NCI-H1092 treated with DMSO at 0.1 percent for 48 hours (cell line): ENCODE measurements around the gene IGIP.

Experiments
- DNase-seq: peaks from one replicate; lab custom pipeline; 2025; lab: John Stamatoyannopoulos, UW

IGIP gene

DNA sequence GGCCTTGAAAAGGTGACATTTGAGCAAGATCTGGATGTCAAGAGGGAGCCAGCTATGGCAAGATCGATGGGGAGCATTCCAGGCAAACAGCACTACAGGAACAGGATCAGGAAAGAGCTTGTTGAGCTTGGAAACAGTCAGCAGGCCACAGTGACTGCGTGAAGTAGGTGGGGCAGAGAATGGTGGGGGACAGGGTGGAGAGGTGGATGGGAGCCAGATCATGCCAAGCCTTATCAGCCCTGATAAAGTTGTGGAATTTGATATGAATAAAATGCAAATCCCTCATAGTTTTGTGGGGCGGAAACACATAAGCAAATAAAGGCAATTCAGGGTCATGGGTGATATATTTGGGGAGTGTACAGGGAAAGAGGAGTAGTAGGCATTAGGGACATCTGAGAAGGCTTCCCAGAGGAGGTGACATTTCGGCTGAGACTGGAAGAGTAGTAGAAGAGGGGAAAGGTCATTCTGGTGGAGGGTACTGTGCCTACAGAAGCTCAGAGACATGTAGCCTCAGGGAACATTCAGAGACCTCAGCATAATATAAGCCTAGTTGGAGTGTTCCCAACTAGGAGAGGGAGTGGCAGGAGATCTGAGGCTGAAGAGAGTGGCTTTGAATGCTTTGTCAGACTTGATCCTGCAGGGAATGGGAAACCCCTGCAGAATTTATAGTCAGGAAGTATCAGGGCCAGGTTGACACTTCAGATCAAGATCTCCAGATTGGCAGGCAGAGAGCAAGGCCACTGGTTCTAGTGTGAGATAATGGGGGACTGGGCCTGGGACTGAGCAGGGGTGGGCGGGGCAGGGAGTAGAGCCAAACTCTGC, 39.6 kb downstream of the IGIP start:
- DNase-seq: no peak

DNA sequence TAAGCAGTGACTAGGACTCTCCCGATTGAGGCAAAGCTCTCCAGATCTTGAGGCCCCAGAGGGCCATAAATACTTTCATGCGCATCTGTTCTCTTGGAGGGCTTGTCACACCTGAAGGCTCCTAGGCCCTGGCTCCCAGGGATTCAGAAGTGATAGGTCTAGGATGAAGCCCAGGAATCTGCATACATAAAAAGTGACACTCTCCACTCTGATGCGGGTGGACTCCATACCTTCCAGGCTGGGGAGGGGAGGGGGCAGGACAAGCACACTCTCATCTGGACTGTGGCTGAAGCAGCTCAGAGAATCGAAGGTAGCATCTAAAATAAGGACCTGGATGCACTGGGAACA, 40.2 kb downstream of the IGIP start:
- no peak for DNase-seq

DNA sequence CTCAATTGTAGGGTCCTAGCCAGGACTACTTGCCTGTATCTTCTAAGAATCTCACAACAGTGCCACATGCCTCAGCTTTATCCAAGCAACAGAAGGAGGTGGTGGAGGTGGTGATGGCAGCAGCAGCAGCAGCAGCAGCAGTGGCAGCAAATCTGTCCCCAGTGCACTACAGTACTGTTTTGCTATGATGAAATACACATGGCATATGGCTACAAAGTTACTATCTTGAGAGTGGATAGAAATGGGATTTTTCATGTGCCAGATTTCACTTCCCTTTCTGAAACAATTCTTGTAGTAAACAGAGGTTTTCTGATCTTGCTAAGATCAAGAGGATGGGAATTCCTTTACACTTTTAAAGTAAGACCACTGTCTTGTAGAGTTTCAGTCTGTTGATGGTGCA, 41.2 kb downstream of the IGIP start:
- no peak for DNase-seq

DNA sequence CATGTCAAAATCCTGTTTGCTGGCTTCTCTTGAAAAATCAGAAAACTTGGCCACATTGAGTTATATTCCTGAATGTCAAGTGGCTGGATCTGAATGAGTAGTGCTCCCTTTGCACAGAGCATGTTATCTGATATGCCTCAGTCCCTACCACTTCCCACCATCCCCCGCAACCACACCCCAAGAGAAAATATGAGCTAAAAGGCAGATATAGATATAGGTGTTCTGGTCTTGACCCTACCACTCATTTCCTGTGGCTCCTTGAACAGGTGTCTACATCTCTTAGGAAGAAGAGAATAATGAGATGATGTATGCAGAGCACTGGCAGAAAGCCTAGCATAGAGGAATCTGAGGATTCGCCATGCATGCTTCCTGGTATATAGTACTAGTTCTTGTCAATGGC, 42.6 kb downstream of the IGIP start:
- no peak for DNase-seq

DNA sequence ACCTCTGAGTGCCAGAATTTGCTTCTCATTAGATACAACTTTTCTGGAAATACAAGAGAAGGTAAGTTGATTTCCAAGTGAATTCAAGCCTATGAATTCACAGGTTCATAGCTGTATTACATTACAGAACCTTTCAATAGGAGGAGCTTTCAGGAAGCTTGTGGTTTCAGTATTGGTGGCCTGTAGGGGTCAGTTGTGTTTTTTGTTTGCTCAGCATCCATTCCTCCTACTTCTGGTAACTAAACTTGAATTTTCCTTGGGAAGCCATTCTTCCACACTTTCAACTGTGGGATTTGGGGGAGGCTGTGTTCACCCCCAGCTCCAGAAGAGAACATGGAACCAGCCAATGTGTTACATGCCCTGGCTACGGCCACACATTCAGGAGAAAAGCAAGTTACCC, 43.7 kb downstream of the IGIP start:
- no peak for DNase-seq

DNA sequence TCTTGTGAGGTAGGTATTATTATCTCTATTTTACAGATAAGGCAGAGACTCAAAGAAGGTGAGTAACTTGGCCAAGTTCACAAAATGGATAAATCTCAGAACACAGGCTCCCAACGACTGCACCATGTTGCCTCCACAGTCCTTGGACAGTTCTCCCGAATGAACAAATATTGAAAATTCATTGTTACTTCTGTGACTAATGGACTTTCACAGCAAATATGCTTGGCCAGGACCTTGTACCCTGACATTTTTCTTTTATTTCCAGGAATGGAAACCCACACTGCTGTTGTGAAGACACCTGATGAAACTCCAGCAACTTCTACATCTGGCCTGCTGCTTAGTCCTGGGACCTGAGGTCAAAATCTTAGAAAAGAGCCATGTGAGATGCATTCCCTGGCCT, 46.7 kb downstream of the IGIP start:
- DNase-seq: no peak

DNA sequence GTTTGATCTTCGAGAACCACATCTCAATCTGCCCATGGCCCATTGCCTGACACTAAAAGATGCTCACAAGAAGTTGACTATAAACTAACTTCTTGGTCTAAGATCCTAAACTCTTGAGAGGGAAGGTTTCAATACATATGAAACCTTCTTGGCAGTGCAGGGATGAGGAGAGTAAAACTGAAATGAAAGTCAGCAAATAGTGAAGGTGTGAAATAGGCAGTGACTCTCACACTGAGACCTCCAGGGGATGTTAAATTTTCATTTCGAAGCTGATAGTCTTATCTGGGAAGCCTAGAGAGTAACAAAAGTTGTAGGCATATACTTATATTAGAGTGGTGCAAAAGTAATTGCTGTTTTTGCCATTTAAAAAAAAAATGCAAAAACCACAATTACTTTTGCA, 48.3 kb downstream of the IGIP start:
- no peak for DNase-seq

DNA sequence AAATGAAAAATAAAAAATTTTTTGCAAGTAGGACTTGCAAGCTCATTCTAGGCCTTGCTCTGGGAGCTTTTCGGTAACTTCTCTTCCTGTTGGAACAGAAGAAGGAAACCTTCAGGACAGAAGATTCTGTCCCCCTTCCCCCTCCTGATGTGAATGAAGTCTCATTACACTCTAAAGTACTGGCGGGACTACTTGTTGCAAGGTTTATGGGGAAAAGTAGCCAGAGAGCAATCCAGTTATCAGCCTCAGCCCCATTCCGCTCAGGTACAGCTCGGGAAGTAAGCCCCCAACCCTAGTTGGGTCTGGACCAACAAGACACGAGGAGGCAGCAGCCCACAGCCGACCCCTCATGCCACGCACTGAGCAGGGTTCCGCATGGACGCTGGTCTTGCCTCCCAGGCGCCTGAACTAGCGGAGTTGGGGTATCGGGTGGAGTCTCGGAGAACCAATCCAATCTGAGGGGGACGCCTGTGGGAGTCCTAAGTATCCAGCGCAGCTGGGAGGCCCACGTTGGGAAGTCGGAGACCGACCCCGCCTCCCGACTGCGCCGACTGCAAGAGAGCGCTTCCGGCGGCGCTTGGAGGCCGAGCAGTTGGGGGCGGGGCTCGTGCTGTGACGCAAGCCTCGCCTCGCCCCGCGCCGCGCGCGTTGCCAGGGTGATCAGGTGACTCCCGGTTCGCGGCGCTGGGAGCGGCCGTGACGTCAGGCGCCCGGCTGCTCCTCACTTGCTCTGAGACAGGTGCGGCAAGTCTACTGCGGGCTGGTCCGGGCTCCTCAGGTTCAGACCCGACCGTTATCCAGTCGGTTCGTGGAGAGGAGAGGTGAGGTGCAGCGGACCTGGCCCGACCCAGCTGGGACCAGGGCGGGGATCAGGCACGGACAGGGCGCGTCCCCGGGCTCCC, 49.0 kb downstream of the IGIP start, which contains the start of gene CYSTM1:
CYSTM1 (plus strand) TSS at position 724 of the 902 bp plus-strand sequence. CDS start 19,278 bp downstream, outside the sequence.
- peak; percentile 85 for DNase-seq

DNA sequence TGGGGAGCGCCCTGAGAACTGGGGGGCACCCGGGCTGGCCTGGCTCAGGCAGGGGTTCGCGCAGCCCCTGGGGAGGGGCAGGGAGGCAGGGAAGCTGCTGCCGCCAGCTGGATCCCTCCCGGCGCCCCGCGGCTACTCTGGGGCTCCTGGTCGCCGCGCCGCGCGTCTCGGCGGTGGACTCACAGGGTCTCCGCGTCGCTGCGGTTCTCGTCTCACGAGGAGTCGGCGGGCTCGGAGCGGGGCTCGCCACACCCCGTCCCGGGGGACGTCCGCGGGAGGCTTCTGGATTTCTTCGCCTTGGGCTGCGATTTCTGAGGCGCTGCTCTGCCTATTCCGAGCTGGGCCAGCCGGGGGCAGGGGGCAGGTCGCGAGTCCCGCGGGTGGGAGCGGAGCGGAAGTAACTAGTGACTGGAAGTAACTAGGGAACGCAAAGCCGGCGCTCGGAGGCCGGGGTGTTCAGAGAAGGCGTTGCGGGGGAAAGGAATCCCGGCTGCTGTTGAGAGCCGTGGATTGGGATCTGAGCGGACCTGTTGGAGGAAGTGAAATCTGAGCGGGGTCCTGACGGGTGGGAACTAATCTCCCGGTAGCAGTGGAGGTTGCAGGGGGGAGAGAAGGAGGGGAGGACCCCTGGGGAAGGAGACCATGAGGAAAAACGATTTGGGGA, 49.8 kb downstream of the IGIP start:
- peak; percentile 17 for DNase-seq

DNA sequence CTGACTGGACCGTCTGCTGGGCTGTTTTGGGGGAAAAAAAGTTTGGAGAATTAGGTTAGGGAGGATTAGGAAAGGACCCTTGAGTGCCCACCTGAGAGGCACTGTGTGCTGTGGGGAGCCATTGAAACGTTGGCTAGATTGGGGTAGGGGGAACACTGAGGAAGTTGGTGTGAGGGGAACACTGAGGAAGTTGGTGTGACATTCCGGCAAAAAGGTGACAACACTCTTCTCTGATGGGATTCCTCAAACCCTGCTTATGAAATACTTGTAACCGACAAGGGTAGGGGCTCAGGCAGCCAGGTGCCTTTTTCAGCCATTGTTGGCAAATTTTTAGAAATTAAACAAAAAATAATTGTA, 50.3 kb downstream of the IGIP start:
- DNase-seq: no peak

DNA sequence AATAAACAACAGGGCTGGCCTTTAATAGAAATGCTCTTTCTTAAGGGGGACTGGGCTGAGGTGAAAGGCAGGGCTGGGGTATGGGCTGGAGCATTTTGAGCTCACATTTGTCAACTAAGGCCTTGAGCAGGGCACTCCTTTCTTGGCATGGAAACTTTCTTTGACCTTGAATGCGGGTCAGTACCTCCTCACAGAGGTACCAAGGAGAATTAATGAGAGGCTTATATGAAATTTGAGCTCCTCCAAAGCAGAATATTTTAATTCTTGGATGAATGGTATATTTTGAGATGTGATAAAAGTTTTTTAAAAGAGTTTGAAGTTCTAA, 52.3 kb downstream of the IGIP start:
- DNase-seq: no peak

DNA sequence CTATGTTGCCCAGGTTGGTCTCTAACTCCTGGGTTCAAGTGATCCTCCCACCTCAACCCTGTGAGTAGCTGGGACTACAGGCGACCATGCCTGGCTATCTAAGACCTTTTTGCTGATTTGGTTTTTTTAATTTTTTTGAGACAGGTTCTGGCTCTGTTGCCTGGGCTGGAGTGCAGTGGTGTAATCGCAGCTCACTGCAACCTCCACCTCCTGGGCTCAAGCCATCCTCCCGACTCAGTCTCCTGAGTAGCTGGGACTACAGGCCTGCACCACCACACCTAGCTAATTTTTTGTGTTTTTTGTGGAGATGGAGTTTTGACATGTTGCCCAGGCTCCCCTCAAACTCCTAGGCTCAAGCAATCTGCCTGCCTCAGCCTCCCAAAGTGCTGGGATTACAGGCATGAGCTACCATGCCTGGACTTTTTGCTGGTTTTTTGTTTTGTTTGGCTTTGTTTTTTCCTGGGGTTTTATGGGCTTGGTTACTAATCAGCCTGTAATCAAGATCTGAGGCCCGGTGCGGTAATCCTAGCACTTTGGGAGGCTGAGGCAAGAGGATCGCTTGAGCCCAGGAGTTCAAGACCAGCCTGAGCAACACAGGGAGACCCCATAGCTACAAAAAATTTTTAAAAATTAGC, 52.9 kb downstream of the IGIP start:
- no peak for DNase-seq
